K562 (cell line): ENCODE measurements around the gene LSP1. TPM values are rescaled to one million over a fixed set of nuclear protein-coding genes. Genes with fewer than 3 reads are reported as not detected.

Experiments
- ATAC-seq: fragments of 200-7000 bp; cut with Tn5 transposase; 3 replicates; pipeline ENCODE4 v1.9.1; 2020; ENCODE audit warnings: moderate library complexity
- BruUV-seq: library from RNA; stranded (reverse); fragments of 400-500 nt; replicated peaks from 2 replicates; lab custom pipeline; 2021; lab: Mats Ljungman, UMichigan
- CTCF ChIA-PET: fragments of 300-600 bp; formaldehyde crosslinking; extraction: SDS; loops from one replicate; lab custom pipeline; 2021; ENCODE audit warnings: low intra/inter-chr PET ratio; lab: Yijun Ruan, JAX
- POLR2A ChIA-PET: fragments of 300-600, 350-650 bp; sonication (Branson Sonifier 250); formaldehyde crosslinking; extraction: SDS; loops from one replicate; lab custom pipeline; 2021; ENCODE audit warnings: antibody characterized with exemption, inconsistent platforms; lab: Yijun Ruan, JAX
- DNase-seq, 4 experiments: peaks; one replicate each; pipeline versions ENCODE4 v3.0.0 to v3.0.0-alpha.2; 2011 to 2018; ENCODE audit warnings: low spot score in 3 of 4, mixed read lengths in 3 of 4; ENCODE audit errors: extremely low read depth in 1 of 4
- FAIRE-seq: peaks from 2 replicates; lab custom pipeline; 2011; peaks lifted over from hg19 to GRCh38; lab: Jason Lieb, UNC
- H2AFZ ChIP-seq: 2 replicates; pipeline ENCODE4 v1.6.0; 2011; ENCODE audit warnings: low read depth, low read length, control low read depth, inconsistent platforms
- H3K27ac ChIP-seq: fragments of 200-600 bp; 3 replicates; pipeline ENCODE4 v1.8.0; 2011; ENCODE audit warnings: low read depth, mild to moderate bottlenecking, control low read depth, inconsistent platforms, low read length, moderate library complexity, mixed read lengths; ENCODE audit errors: extremely low read depth
- H3K27me3 ChIP-seq, 2 experiments: fragments of 300-600 bp in 1 of 2; 2 replicates in 1 of 2; 3 replicates in 1 of 2; pipeline versions ENCODE4 v1.6.0 to v1.8.0; 2011; ENCODE audit warnings: inconsistent platforms in 2 of 2, low read length in 2 of 2, mild to moderate bottlenecking in 1 of 2, mixed read lengths in 1 of 2, moderate library complexity in 1 of 2; ENCODE audit not compliant: control insufficient read depth in 2 of 2, insufficient read depth in 2 of 2
- H3K36me3 ChIP-seq: fragments of 300-600 bp; 3 replicates; pipeline ENCODE4 v1.8.0; 2011; ENCODE audit warnings: mild to moderate bottlenecking, low read length, inconsistent platforms; ENCODE audit not compliant: control insufficient read depth, insufficient read depth
- H3K4me1 ChIP-seq, 2 experiments: fragments of 200-600 bp in 1 of 2; replicated peaks in 1 of 2; 2 replicates in 1 of 2; 3 replicates in 1 of 2; pipeline versions ENCODE4 v1.5.1 to v1.8.0; 2011; ENCODE audit warnings: inconsistent platforms in 2 of 2, low read length in 2 of 2, mild to moderate bottlenecking in 1 of 2, mixed read lengths in 1 of 2, moderate library complexity in 1 of 2; ENCODE audit not compliant: control insufficient read depth in 2 of 2, insufficient read depth in 2 of 2
- H3K4me2 ChIP-seq: 2 replicates; pipeline ENCODE4 v1.6.1; 2011; ENCODE audit warnings: low read length, control low read depth, inconsistent platforms, mixed read lengths; ENCODE audit not compliant: insufficient read depth
- H3K4me3 ChIP-seq: fragments of 200-600 bp; sonication (generic), shearing (Covaris generic); 2 replicates; pipeline ENCODE4 v1.5.1; 2016; ENCODE audit warnings: control low read depth, inconsistent platforms
- H3K79me2 ChIP-seq: fragments of 200-600 bp; 3 replicates; pipeline ENCODE4 v1.8.0; 2011; ENCODE audit warnings: low read length, inconsistent platforms; ENCODE audit not compliant: control insufficient read depth, insufficient read depth
- H3K9ac ChIP-seq, 2 experiments: 2 replicates each; pipeline versions ENCODE4 v1.6.0 to v1.6.1; 2011; ENCODE audit warnings: low read depth in 2 of 2, low read length in 2 of 2, control low read depth in 1 of 2, inconsistent platforms in 1 of 2, mild to moderate bottlenecking in 1 of 2, mixed read lengths in 1 of 2; ENCODE audit not compliant: insufficient read depth in 1 of 2
- H3K9me1 ChIP-seq: one replicate; pipeline ENCODE4 v1.6.0; 2011; ENCODE audit warnings: inconsistent platforms, mild to moderate bottlenecking, low read length, moderate library complexity; ENCODE audit not compliant: control insufficient read depth, insufficient read depth
- H3K9me3 ChIP-seq: replicated peaks from 2 replicates; pipeline ENCODE4 v1.5.1; 2011; ENCODE audit warnings: low read depth, low read length, inconsistent platforms; ENCODE audit not compliant: control insufficient read depth, insufficient read depth
- H4K20me1 ChIP-seq: replicated peaks from 2 replicates; pipeline ENCODE4 v1.6.1; 2011; ENCODE audit warnings: low read length, inconsistent platforms, mixed read lengths; ENCODE audit not compliant: control insufficient read depth, insufficient read depth
- CEBPG ChIP-seq, 3 experiments: fragments of 200-800 bp in 1 of 3; sonication (Bioruptor generic) in 1 of 3; sonication (generic) in 1 of 3; formaldehyde crosslinking in 1 of 3; IDR thresholded peaks in 2 of 3; conservative IDR thresholded peaks in 1 of 3; 2 replicates each; pipeline versions ENCODE4 v1.6.1 to v1.8.0; 2016 to 2022; ENCODE audit warnings: missing compliant biosample characterization in 2 of 3, missing genetic modification characterization in 2 of 3, mild to moderate bottlenecking in 1 of 3, missing genetic modification reagents in 1 of 3
- FOXK2 ChIP-seq, 2 experiments: fragments of 450-650 bp; IDR thresholded peaks in 1 of 2; conservative IDR thresholded peaks in 1 of 2; 2 replicates each; pipeline ENCODE4 v1.6.1; 2016; ENCODE audit warnings: low read depth in 2 of 2, mild to moderate bottlenecking in 1 of 2
- FOXP1 ChIP-seq: sonication (generic); formaldehyde crosslinking; IDR thresholded peaks from 2 replicates; pipeline ENCODE4 v1.8.0; 2022; ENCODE audit warnings: mild to moderate bottlenecking, missing genetic modification reagents
- GABPB2 ChIP-seq: fragments of 250-450 bp; sonication (Bioruptor Pico); conservative IDR thresholded peaks from 2 replicates; pipeline ENCODE4 v1.5.1; 2021; ENCODE audit warnings: mild to moderate bottlenecking
- ILF3 ChIP-seq: fragments of 450-650 bp; IDR thresholded peaks from 2 replicates; pipeline ENCODE4 v1.6.1; 2018; ENCODE audit warnings: antibody characterized with exemption, mild to moderate bottlenecking, moderate library complexity, borderline replicate concordance
- NRF1 ChIP-seq, 2 experiments: fragments of 450-650 bp; IDR thresholded peaks in 1 of 2; conservative IDR thresholded peaks in 1 of 2; 2 replicates each; pipeline ENCODE4 v1.6.1; 2014; ENCODE audit warnings: mild to moderate bottlenecking in 2 of 2
- TAL1 ChIP-seq: fragments of 450-650 bp; IDR thresholded peaks from 2 replicates; pipeline ENCODE4 v1.6.1; 2016; ENCODE audit warnings: mild to moderate bottlenecking
- ZBTB17 ChIP-seq: fragments of 450-650 bp; formaldehyde crosslinking; IDR thresholded peaks from 2 replicates; pipeline ENCODE4 v1.4.0; 2020; ENCODE audit warnings: mild to moderate bottlenecking
- ZKSCAN1 ChIP-seq: fragments of 150-350 bp; IDR thresholded peaks from 2 replicates; pipeline ENCODE4 v1.6.1; 2016; ENCODE audit warnings: low read depth, low read length
- ZNF3 ChIP-seq: fragments of 250-450 bp; sonication (Bioruptor Pico); IDR thresholded peaks from 2 replicates; pipeline ENCODE4 v1.5.0; 2021; ENCODE audit warnings: mild to moderate bottlenecking, moderate library complexity
- WGBS: fragments of 100-300 bp; shearing (Covaris generic); methylation state at CpG from one replicate; pipeline ENCODE4 v1.1.6; 2016; ENCODE audit warnings: low coverage, mixed read lengths; ENCODE audit not compliant: insufficient coverage; ENCODE audit errors: missing lambda C conversion rate; 5-methylcytosine and 5-hydroxymethylcytosine counted together
- in situ Hi-C: fragments of 300-500 bp; cut with MboI; formaldehyde crosslinking; loops from 4 replicates; pipeline ENCODE4 v1.15.0; 2018; ENCODE audit warnings: inconsistent platforms, mixed read lengths
- intact Hi-C: fragments of 100-400 bp; cut with micrococcal nuclease; formaldehyde crosslinking; loops from 2 replicates; pipeline ENCODE4 v1.14.2; 2022
- polyA plus RNA-seq, 8 experiments: library from polyadenylated mRNA; depleted of rRNA in 4 of 8; stranded (reverse) in 5 of 8; unstranded in 3 of 8; fragments of >200 nt; fragmentation: Nextera tagmentation in 2 of 8; fragmentation: Illumina TruSeq in 1 of 8; extraction: Ambion mirVana in 2 of 8; extraction: Trizol in 1 of 8; gene quantifications; 2 replicates each; pipeline versions ENCODE4 v1.2.1 to v1.2.3, GENCODE V29; 2011 to 2014; ENCODE audit warnings: inconsistent platforms in 1 of 8, missing spikeins in 1 of 8
- total RNA-seq, 7 experiments: library from RNA; depleted of rRNA in 6 of 7; stranded (reverse); fragments of >200 nt in 6 of 7; fragmentation: Illumina TruSeq in 2 of 7; extraction: Trizol in 2 of 7; gene quantifications; 2 replicates each; pipeline versions ENCODE4 v1.2.1 to v1.2.3, GENCODE V29; 2011 to 2021; ENCODE audit warnings: low replicate concordance in 1 of 7
- TF ChIP-seq, protein P1 (sequence below): fragments of 450-650 bp; formaldehyde crosslinking; IDR thresholded peaks from 2 replicates; pipeline ENCODE4 v1.4.0; 2020; ENCODE audit warnings: mild to moderate bottlenecking, mixed read lengths
- TF ChIP-seq, protein P2 (sequence below): sonication (generic); formaldehyde crosslinking; IDR thresholded peaks from 2 replicates; pipeline ENCODE4 v1.8.0; 2022; ENCODE audit warnings: missing genetic modification reagents, mild to moderate bottlenecking, moderate library complexity, borderline replicate concordance
- TF ChIP-seq, protein P3 (sequence below): fragments of 450-650 bp; IDR thresholded peaks from one replicate; pipeline ENCODE4 v1.6.1; 2018; ENCODE audit warnings: mild to moderate bottlenecking, moderate library complexity; ENCODE audit not compliant: partially characterized antibody
- TF ChIP-seq, protein P4 (sequence below): sonication (generic); formaldehyde crosslinking; IDR thresholded peaks from 2 replicates; pipeline ENCODE4 v1.8.1; 2022; ENCODE audit warnings: missing genetic modification reagents

Gene LSP1
- total and polyA plus RNA-seq, 9 of the 15 experiments (the other 6 are each of a cell fraction or from before 2014, with no cell fraction given): 0.08 to 2.9 (median 0.65) TPM; not detected in 2

DNA sequence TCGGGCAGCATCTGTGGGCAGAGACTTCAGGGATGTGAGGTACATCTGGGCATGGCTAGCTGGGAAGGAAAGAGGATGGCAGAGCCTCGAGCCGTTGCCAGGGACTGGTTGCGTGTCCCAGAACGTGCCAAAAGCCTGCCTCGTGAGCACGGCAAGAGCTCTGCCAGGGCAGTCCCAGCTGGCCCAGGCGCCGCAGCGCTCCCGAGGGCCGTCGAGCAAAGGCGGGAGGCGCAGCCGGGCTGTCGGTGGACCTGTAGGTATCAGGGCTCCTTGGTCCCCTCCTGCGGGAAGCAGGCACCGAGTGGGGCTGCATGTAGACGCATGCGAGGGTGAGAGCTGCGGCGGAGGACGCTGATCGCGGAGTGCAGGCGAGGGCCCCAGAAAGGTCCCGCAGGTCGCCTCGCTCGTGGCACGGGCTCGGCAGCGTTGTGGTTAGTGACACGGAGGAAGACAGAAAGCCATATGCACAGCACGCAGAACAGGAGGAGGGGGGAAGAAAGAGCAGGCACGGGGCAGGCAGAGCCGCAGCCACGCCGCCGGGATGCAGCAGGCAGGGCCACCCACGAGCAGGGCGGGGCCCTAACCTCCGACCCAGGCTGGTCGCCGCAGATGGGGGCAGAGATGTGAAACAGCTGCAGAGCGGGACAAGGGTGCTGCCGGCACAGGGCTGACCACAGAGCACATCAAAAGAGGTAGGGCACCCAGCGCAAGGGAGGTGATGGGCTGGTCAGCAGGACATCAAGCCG is 18.0 kb downstream of the LSP1 start:
- ATAC-seq (peak; percentile 59), DNase-seq (peak in 3 of 4 experiments; percentile 25 to 72 (median 71)), FAIRE-seq (no peak)
- ChIA-PET POLR2A (interaction anchor here (0.7 to 1.1 kb wide), 2 partner anchors 11 to 33 kb away, joined by 3 read pairs; no protein-coding TSS in a partner anchor), CTCF (no interaction called here)
- no peaks in the 10 kb centered on the region for H3K9me3 ChIP-seq
- in situ Hi-C loops (loop anchor here (10.0 kb wide), 1 partner anchor 134 kb away; no protein-coding TSS in a partner anchor), intact Hi-C loops (no loop called here)
- 1% methylated on average over 31 of the region's 50 CpGs for WGBS
- H3K79me2 ChIP-seq: no peaks in the 10 kb centered on the region
- H3K27ac ChIP-seq: no peak overlapping the region
- 0 out of 2 replicates have a peak, but pooled peaks cover 5% of the 10 kb centered on the region for H4K20me1 ChIP-seq
- peaks cover 0 to 35% of the 10 kb centered on the region in 2 experiments; a peak in 2 of 5 replicates for H3K4me1 ChIP-seq
- no peak overlapping the region for H2AFZ ChIP-seq
- no peak overlapping the region for H3K4me2 ChIP-seq
- no peaks in the 10 kb centered on the region for H3K36me3 ChIP-seq
- H3K4me3 ChIP-seq: no peak overlapping the region
- no peaks in the 10 kb centered on the region for H3K9me1 ChIP-seq
- no TSS peak for BruUV-seq
- H3K9ac ChIP-seq: no peak overlapping the region; a peak in 1 of 4 replicates
- peaks cover 15 to 65% of the 10 kb centered on the region in 2 experiments; a peak in 4 of 5 replicates for H3K27me3 ChIP-seq
- TF ChIP-seq ILF3 (no peak), GABPB2 (CRISPR knock-in tag) (no peak), FOXK2 (conservative IDR thresholded peaks at IDR 0.05 in 1 of 2, IDR thresholded peaks at IDR 0.05 in 1 of 2; ENCODE audit: low read depth in 2 of 2) (no peak), ZKSCAN1 (peak; percentile 44; the same call in 1 of the 2 replicates), NRF1 (conservative IDR thresholded peaks at IDR 0.05 in 1 of 2, IDR thresholded peaks at IDR 0.05 in 1 of 2) (no peak), CEBPG (CRISPR knock-in tag; IDR thresholded peaks at IDR 0.05) (no peak), CEBPG (tag; conservative IDR thresholded peaks at IDR 0.05 in 1 of 2, IDR thresholded peaks at IDR 0.05 in 1 of 2) (no peak), TAL1 (no peak), ZNF3 (CRISPR knock-in tag) (no peak), ZBTB17 (CRISPR knock-in tag) (no peak), FOXP1 (CRISPR knock-in tag) (no peak)
- TF ChIP-seq, protein P1, sequence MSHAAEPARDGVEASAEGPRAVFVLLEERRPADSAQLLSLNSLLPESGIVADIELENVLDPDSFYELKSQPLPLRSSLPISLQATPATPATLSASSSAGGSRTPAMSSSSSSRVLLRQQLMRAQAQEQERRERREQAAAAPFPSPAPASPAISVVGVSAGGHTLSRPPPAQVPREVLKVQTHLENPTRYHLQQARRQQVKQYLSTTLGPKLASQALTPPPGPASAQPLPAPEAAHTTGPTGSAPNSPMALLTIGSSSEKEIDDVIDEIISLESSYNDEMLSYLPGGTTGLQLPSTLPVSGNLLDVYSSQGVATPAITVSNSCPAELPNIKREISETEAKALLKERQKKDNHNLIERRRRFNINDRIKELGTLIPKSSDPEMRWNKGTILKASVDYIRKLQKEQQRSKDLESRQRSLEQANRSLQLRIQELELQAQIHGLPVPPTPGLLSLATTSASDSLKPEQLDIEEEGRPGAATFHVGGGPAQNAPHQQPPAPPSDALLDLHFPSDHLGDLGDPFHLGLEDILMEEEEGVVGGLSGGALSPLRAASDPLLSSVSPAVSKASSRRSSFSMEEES (CRISPR knock-in tag): no peak
- TF ChIP-seq, protein P2, sequence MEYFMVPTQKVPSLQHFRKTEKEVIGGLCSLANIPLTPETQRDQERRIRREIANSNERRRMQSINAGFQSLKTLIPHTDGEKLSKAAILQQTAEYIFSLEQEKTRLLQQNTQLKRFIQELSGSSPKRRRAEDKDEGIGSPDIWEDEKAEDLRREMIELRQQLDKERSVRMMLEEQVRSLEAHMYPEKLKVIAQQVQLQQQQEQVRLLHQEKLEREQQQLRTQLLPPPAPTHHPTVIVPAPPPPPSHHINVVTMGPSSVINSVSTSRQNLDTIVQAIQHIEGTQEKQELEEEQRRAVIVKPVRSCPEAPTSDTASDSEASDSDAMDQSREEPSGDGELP (CRISPR knock-in tag): peak; percentile 79
- TF ChIP-seq, protein P3, sequence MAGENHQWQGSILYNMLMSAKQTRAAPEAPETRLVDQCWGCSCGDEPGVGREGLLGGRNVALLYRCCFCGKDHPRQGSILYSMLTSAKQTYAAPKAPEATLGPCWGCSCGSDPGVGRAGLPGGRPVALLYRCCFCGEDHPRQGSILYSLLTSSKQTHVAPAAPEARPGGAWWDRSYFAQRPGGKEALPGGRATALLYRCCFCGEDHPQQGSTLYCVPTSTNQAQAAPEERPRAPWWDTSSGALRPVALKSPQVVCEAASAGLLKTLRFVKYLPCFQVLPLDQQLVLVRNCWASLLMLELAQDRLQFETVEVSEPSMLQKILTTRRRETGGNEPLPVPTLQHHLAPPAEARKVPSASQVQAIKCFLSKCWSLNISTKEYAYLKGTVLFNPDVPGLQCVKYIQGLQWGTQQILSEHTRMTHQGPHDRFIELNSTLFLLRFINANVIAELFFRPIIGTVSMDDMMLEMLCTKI: no peak
- TF ChIP-seq, protein P4, sequence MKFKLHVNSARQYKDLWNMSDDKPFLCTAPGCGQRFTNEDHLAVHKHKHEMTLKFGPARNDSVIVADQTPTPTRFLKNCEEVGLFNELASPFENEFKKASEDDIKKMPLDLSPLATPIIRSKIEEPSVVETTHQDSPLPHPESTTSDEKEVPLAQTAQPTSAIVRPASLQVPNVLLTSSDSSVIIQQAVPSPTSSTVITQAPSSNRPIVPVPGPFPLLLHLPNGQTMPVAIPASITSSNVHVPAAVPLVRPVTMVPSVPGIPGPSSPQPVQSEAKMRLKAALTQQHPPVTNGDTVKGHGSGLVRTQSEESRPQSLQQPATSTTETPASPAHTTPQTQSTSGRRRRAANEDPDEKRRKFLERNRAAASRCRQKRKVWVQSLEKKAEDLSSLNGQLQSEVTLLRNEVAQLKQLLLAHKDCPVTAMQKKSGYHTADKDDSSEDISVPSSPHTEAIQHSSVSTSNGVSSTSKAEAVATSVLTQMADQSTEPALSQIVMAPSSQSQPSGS (CRISPR knock-in tag): no peak
